Esophagus squamous epithelium (tissue), 5 donors: ENCODE results near the gene STX5. TPM values are rescaled to one million over a fixed set of nuclear protein-coding genes. Genes with fewer than 3 reads are reported as not detected.
A peak's percentile ranks its signal among the peaks of the same experiment; 100 is the strongest.
"Not testable (repeated sequence)": the region's sequence is repeated elsewhere in the genome, so short reads cannot be mapped to it uniquely, and the experiment has no call there.

Source experiments
- DNase-seq: peaks from one replicate; lab custom pipeline; 2025; lab: John Stamatoyannopoulos, UW
- H3K27ac ChIP-seq, 4 donors: fragments of 200-600 bp; sonication (generic); one replicate each; pipeline ENCODE4 v1.5.1; 2016 to 2019; ENCODE audit warnings: mild to moderate bottlenecking in 1 of 4
- H3K27me3 ChIP-seq, 4 donors: fragments of 200-600 bp; sonication (generic); 1 replicate in 3 of 4; 2 replicates in 1 of 4; pipeline versions ENCODE4 v1.5.1 to v1.6.0; 2017 to 2021; ENCODE audit warnings: antibody characterized with exemption in 1 of 4
- H3K36me3 ChIP-seq, 3 donors: fragments of 200-600 bp; sonication (generic); one replicate each; pipeline ENCODE4 v1.5.1; 2016 to 2019
- H3K4me1 ChIP-seq, 3 donors: fragments of 200-600 bp; sonication (generic); one replicate each; pipeline ENCODE4 v1.5.1; 2017 to 2019
- H3K4me3 ChIP-seq, 4 donors: fragments of 200-600 bp; sonication (generic); 1 replicate in 3 of 4; 2 replicates in 1 of 4; pipeline ENCODE4 v1.5.1; 2016 to 2019; ENCODE audit warnings: mild to moderate bottlenecking in 2 of 4, moderate library complexity in 1 of 4
- H3K9me3 ChIP-seq, 3 donors: fragments of 200-600 bp; sonication (generic); one replicate each; pipeline ENCODE4 v1.5.1; 2016 to 2019
- POLR2A ChIP-seq, 4 donors: fragments of 450-650 bp; IDR thresholded peaks; one replicate each; pipeline ENCODE4 v1.6.1; 2017; ENCODE audit warnings: antibody characterized with exemption in 4 of 4, mild to moderate bottlenecking in 4 of 4, moderate library complexity in 3 of 4
- WGBS, 2 donors: methylation state at CpG; one replicate each; pipeline ENCODE4 v1.1.5; 2018; 5-methylcytosine and 5-hydroxymethylcytosine counted together
- intact Hi-C: fragments of 100-400 bp; cut with DNase I; formaldehyde crosslinking; loops from one replicate; pipeline ENCODE4 v1.15.0; 2022
- total RNA-seq, 4 donors: library from RNA; depleted of rRNA; stranded (reverse); fragments of >200 nt; gene quantifications; one replicate each; pipeline ENCODE4 v1.1.0, GENCODE V29; 2016
- TF ChIP-seq, protein P1 (sequence below), 6 experiments: fragments of 450-650 bp in 4 of 6; fragments of 200-600 bp in 2 of 6; sonication (generic) in 2 of 6; IDR thresholded peaks; one replicate each; pipeline ENCODE4 v1.5.1; 2016 to 2019; ENCODE audit warnings: antibody characterized with exemption in 6 of 6, mild to moderate bottlenecking in 4 of 6, moderate library complexity in 4 of 6
- donor health status: DM: yes; HTN: yes; CAD: no.

Gene STX5
- total RNA-seq, 4 donors from 2014 or later: 23.0 to 34.7 (median 24.2) TPM

DNA sequence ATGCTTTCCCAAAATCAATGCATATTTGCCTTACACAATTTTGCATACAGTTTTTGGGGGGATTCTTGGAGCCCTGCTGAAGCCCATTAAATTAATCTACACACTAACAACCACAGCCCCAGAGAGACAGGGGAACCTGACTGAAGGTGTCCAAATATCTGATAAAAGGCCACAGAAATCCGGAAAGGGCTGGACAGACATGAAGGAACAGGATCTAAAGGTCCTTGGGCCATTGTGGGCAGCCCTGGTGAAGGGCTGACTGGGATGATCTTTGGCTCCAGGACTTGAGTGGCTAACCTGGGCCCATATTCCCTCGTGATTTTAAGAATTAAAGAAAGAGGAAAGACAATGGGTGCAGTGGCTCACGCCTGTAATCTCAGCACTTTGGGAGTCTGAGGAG lies 14.3 kb upstream of the STX5 start:
- Histone ChIP-seq H3K27me3 (no peaks in the 10 kb centered on the region), H3K4me3 (no peak overlapping the region), H3K4me1 (peaks cover 8 to 22% (median 9%) of the 10 kb centered on the region in 3 donors), H3K27ac (no peak overlapping the region), H3K36me3 (peaks cover 0 to 2% (median 0%) of the 10 kb centered on the region in 3 donors), H3K9me3 (no peaks in the 10 kb centered on the region)
- 86 to 89% methylated on average over 3 of the region's 3 CpGs for WGBS, 2 donors
- TF ChIP-seq, protein P1, sequence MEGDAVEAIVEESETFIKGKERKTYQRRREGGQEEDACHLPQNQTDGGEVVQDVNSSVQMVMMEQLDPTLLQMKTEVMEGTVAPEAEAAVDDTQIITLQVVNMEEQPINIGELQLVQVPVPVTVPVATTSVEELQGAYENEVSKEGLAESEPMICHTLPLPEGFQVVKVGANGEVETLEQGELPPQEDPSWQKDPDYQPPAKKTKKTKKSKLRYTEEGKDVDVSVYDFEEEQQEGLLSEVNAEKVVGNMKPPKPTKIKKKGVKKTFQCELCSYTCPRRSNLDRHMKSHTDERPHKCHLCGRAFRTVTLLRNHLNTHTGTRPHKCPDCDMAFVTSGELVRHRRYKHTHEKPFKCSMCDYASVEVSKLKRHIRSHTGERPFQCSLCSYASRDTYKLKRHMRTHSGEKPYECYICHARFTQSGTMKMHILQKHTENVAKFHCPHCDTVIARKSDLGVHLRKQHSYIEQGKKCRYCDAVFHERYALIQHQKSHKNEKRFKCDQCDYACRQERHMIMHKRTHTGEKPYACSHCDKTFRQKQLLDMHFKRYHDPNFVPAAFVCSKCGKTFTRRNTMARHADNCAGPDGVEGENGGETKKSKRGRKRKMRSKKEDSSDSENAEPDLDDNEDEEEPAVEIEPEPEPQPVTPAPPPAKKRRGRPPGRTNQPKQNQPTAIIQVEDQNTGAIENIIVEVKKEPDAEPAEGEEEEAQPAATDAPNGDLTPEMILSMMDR (IDR thresholded peaks at IDR 0.05): no peak
- no peak for TF ChIP-seq POLR2A (IDR thresholded peaks at IDR 0.05)
- no peak for DNase-seq
- intact Hi-C loops: no loop called here

DNA sequence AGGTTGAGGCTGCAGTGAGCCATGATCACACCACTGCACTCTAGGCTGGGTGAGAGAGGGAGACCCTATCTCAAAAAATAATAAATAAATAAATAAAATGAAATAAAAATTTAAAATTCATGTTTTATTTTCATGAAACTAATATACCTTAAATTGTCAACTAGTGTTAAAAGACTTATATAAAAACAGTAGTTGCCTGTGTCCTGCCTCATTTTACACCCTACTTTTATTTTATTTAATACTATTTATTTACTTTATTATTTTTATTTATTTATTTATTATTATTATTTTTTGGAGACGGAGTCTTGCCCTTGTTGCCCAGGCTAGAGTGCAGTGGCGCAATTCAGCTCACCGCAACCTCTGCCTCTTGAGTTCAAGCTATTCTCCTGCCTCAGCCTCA lies 12.3 kb upstream of the STX5 start:
- no peak for TF ChIP-seq POLR2A (IDR thresholded peaks at IDR 0.05)
- TF ChIP-seq, protein P1 (IDR thresholded peaks at IDR 0.05): no peak
- Histone ChIP-seq H3K27me3 (no peaks in the 10 kb centered on the region), H3K36me3 (no peaks in the 10 kb centered on the region), H3K4me1 (peaks cover 8 to 29% (median 9%) of the 10 kb centered on the region in 3 donors), H3K27ac (no peak overlapping the region), H3K9me3 (no peaks in the 10 kb centered on the region), H3K4me3 (no peak overlapping the region)
- intact Hi-C loops: no loop called here
- DNase-seq: no peak
- WGBS, 2 donors: 94 to 96% methylated on average over 3 of the region's 3 CpGs

DNA sequence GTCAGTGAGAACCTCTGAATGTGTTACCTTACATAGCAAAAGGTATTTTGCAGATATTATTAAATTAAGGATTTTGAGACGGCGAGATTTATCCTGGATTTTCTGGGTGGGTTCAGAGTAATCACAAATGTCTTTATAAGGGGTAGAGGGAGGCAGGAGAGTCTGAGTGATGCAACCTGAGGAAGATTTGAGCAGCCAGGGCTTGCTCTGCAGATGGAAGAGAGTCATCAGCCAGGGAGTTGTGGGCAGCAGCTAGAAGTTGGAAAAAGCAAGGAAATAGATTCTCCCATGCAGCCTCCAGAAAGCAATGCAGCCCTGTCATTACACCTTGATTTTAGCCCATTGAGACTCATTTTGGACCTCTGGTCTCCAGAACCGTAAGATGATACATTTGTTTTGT lies 11.6 kb upstream of the STX5 start:
- Histone ChIP-seq H3K9me3 (no peaks in the 10 kb centered on the region), H3K27ac (no peak overlapping the region), H3K36me3 (no peaks in the 10 kb centered on the region), H3K27me3 (no peaks in the 10 kb centered on the region), H3K4me3 (no peak overlapping the region), H3K4me1 (peaks cover 12 to 36% (median 13%) of the 10 kb centered on the region in 3 donors)
- intact Hi-C loops: no loop called here
- 78 to 98% methylated on average over 3 of the region's 3 CpGs for WGBS, 2 donors
- DNase-seq: no peak
- no peak for TF ChIP-seq POLR2A (IDR thresholded peaks at IDR 0.05)
- TF ChIP-seq, protein P1 (IDR thresholded peaks at IDR 0.05): no peak

DNA sequence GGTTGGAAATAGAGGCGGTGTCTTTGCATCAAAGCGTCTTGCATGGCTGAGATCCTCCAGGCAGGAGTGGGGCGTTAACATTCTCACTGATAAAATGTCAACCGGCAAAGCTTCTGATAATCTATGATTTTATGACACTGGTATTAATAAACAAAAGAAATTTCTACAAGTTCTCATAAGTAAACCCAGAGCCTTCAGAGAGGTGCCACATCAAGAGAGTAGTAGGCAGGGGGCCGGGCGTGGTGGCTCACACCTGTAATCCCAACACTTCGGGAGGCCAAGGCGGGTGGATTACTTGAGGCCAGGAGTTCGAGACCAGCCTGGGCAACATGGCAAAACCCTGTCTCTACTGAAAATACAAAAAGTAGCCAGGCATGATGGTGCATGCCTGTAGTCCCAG lies 11.0 kb upstream of the STX5 start:
- H3K27me3 ChIP-seq, H3K36me3 ChIP-seq, intact Hi-C loops, DNase-seq, H3K9me3 ChIP-seq: not testable (repeated sequence)
- peak overlapping the region; percentile 95 to 99 (median 98) for H3K27ac ChIP-seq
- peaks cover 17 to 42% (median 19%) of the 10 kb centered on the region in 3 donors for H3K4me1 ChIP-seq
- peak overlapping the region; percentile 41 to 93 (median 89) for H3K4me3 ChIP-seq
- WGBS, 2 donors: 76 to 80% methylated on average over 8 to 9 of the region's 9 CpGs

DNA sequence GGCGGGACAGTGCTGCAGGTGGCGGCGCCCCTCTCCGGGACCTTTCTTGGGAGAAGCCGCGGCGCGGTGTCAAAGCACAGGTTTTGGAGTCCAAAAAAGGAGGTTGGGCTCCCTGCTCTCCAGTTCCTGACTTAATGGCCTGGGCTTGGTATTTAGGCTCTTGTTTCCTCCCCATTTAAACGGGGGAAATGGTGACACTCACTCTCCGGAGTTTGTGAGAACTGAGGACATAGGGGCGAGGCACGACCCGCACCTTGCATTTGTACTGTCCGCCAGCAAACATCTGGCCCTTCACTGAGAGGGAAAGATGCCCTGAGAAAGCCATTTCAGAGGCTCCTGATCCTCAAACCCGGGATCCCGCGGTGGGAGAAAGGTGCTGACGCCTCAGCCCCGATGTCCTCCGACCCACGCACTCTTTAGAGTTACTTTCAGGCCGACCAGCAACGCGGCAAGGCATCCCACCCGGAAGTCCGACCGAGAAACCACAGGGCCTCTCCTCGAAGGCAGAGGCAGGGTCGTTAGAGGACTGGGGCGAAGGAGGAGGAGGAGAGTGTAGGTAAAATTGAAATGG lies 10.4 kb upstream of the STX5 start:
- Histone ChIP-seq H3K36me3 (no peaks in the 10 kb centered on the region), H3K9me3 (no peaks in the 10 kb centered on the region), H3K4me1 (peaks cover 17 to 46% (median 23%) of the 10 kb centered on the region in 3 donors), H3K4me3 (peak overlapping the region; percentile 41 to 93 (median 89)), H3K27me3 (no peaks in the 10 kb centered on the region), H3K27ac (peak overlapping the region; percentile 95 to 99 (median 98))
- WGBS, 2 donors: 3 to 7% methylated on average over 19 to 25 of the region's 30 CpGs
- TF ChIP-seq, protein P1 (IDR thresholded peaks at IDR 0.05): no peak
- TF ChIP-seq POLR2A (IDR thresholded peaks at IDR 0.05): no peak
- DNase-seq: no peak
- intact Hi-C loops: no loop called here
